ENCODE results near the gene ERCC5. TPM values are rescaled to one million over a fixed set of nuclear protein-coding genes. Genes with fewer than 3 reads are reported as not detected.

ERCC5 gene
- total and polyA plus RNA-seq, 2 donors (not counting 3 experiments of a cell fraction or from before 2014, with no cell fraction given): 12.5 to 40.1 TPM

GRCh38 chr13:102805680-102806079 lies 40.2 kb upstream of the ERCC5 start:
- no peak for TF ChIP-seq MYC (IDR thresholded peaks at IDR 0.05; ENCODE audit: low read depth, low read length)
- TF ChIP-seq POLR2AphosphoS5 (IDR thresholded peaks at IDR 0.05; ENCODE audit: insufficient read depth, low read depth, low read length): no peak
- TF ChIP-seq FOS (IDR thresholded peaks at IDR 0.05; ENCODE audit: borderline replicate concordance, insufficient read depth, low read length): no peak
- dilution Hi-C loops (cut with MboI; ENCODE audit: extremely low pct_ligation_motif_present, low sequenced_read_pairs) (no loop called here), intact Hi-C loops (cut with micrococcal nuclease) (no loop called here)
- no peak for DNase-seq (ENCODE audit: low read depth, low spot score)
- Histone ChIP-seq H3K9ac (replicated peaks; ENCODE audit: extremely low read depth, insufficient read depth, low read length) (no peak overlapping the region), H3K4me2 (ENCODE audit: insufficient read depth, low read length) (no peak overlapping the region), H2AFZ (ENCODE audit: low read depth, low read length) (no peak overlapping the region), H3K27me3 (ENCODE audit: control insufficient read depth in 2 of 2, insufficient read depth in 2 of 2, low read length in 2 of 2) (no peaks in the 10 kb centered on the region), H3K79me2 (ENCODE audit: control insufficient read depth, insufficient read depth, low read length) (peaks cover 19% of the 10 kb centered on the region), H3K4me1 (ENCODE audit: control insufficient read depth, extremely low read depth, insufficient read depth, low read length) (peaks cover 4% of the 10 kb centered on the region), H3K27ac (ENCODE audit: insufficient read depth, low read depth, low read length) (no peak overlapping the region), H3K36me3 (ENCODE audit: control insufficient read depth in 2 of 2, extremely low read depth in 1 of 2, insufficient read depth in 2 of 2, low read length in 2 of 2) (no peaks in the 10 kb centered on the region), H3K9me3 (replicated peaks; ENCODE audit: control insufficient read depth, insufficient read depth, low read length) (no peaks in the 10 kb centered on the region), H3K9me1 (replicated peaks; ENCODE audit: control insufficient read depth, extremely low read depth, insufficient read depth, low read length) (no peaks in the 10 kb centered on the region), H3K4me3 (replicated peaks in 1 of 3; ENCODE audit: insufficient read depth in 1 of 3, low read depth in 1 of 3, low read length in 3 of 3) (no peak overlapping the region), H4K20me1 (replicated peaks; ENCODE audit: control insufficient read depth, extremely low read depth, insufficient read depth, low read length) (no peaks in the 10 kb centered on the region)
- POLR2A ChIA-PET: no interaction called here
- no TSS peak for BruUV-seq (replicated peaks)
- FAIRE-seq: no peak
- CTCF ChIA-PET: no interaction called here

- no peak for FAIRE-seq
- H3K27ac ChIP-seq (ENCODE audit: insufficient read depth, low read depth, low read length): no peak overlapping the region
- H3K9ac ChIP-seq (replicated peaks; ENCODE audit: extremely low read depth, insufficient read depth, low read length): no peak overlapping the region
- peaks cover 18% of the 10 kb centered on the region for H3K79me2 ChIP-seq (ENCODE audit: control insufficient read depth, insufficient read depth, low read length)
- no peaks in the 10 kb centered on the region for H3K27me3 ChIP-seq (ENCODE audit: control insufficient read depth in 2 of 2, insufficient read depth in 2 of 2, low read length in 2 of 2)
- no peaks in the 10 kb centered on the region for H4K20me1 ChIP-seq (replicated peaks; ENCODE audit: control insufficient read depth, extremely low read depth, insufficient read depth, low read length)
- no peak for DNase-seq (ENCODE audit: low read depth, low spot score)
- ChIA-PET CTCF (interaction anchor here (1.0 to 1.5 kb wide), 2 partner anchors 18 to 251 kb away, joined by 3 to 5 read pairs; no protein-coding TSS in a partner anchor), POLR2A (no interaction called here)
- H2AFZ ChIP-seq (ENCODE audit: low read depth, low read length): no peak overlapping the region
- no peaks in the 10 kb centered on the region for H3K9me1 ChIP-seq (replicated peaks; ENCODE audit: control insufficient read depth, extremely low read depth, insufficient read depth, low read length)
- dilution Hi-C loops (cut with MboI; ENCODE audit: extremely low pct_ligation_motif_present, low sequenced_read_pairs) (no loop called here), intact Hi-C loops (cut with micrococcal nuclease) (no loop called here)
- no peaks in the 10 kb centered on the region for H3K9me3 ChIP-seq (replicated peaks; ENCODE audit: control insufficient read depth, insufficient read depth, low read length)
- H3K4me1 ChIP-seq (ENCODE audit: control insufficient read depth, extremely low read depth, insufficient read depth, low read length): peaks cover 1% of the 10 kb centered on the region
- H3K4me2 ChIP-seq (ENCODE audit: insufficient read depth, low read length): no peak overlapping the region
- no peak overlapping the region for H3K4me3 ChIP-seq (replicated peaks in 1 of 3; ENCODE audit: insufficient read depth in 1 of 3, low read depth in 1 of 3, low read length in 3 of 3)
- no TSS peak for BruUV-seq (replicated peaks)
- TF ChIP-seq EZH2 (IDR thresholded peaks at IDR 0.05; ENCODE audit: borderline replicate concordance, low read depth, low read length, severe bottlenecking) (no peak), POLR2A (IDR thresholded peaks at IDR 0.05; ENCODE audit: low read depth, low read length) (no peak), MYC (IDR thresholded peaks at IDR 0.05; ENCODE audit: low read depth, low read length) (no peak), JUN (IDR thresholded peaks at IDR 0.05; ENCODE audit: borderline replicate concordance, insufficient read depth, insufficient read length, low read depth) (no peak), CTCF (IDR thresholded peaks at IDR 0.05; ENCODE audit: extremely low read depth in 1 of 2, insufficient read depth in 1 of 2, low read depth in 1 of 2, low read length in 2 of 2) (no peak), POLR2AphosphoS5 (IDR thresholded peaks at IDR 0.05; ENCODE audit: insufficient read depth, low read depth, low read length) (no peak), GATA2 (IDR thresholded peaks at IDR 0.05; ENCODE audit: insufficient read depth, insufficient read length, low read depth, low read length) (no peak), MAX (IDR thresholded peaks at IDR 0.05; ENCODE audit: insufficient read depth, insufficient read length) (no peak), FOS (IDR thresholded peaks at IDR 0.05; ENCODE audit: borderline replicate concordance, insufficient read depth, low read length) (no peak)
- no peaks in the 10 kb centered on the region for H3K36me3 ChIP-seq (ENCODE audit: control insufficient read depth in 2 of 2, extremely low read depth in 1 of 2, insufficient read depth in 2 of 2, low read length in 2 of 2)
These were observed 38.1 kb upstream of the ERCC5 start for GRCh38 chr13:102807699-102808098.
